Activated naive CD8-positive, alpha-beta T cell (primary cell): ENCODE data around the gene DDX41.

ENCODE experiments used
- H3K27ac Mint-ChIP-seq: one replicate; pipeline ENCODE4 v1.8.0; 2021; ENCODE audit warnings: mixed read lengths
- H3K27me3 Mint-ChIP-seq: one replicate; pipeline ENCODE4 v1.8.0; 2021; ENCODE audit warnings: mixed read lengths
- H3K36me3 Mint-ChIP-seq: one replicate; pipeline ENCODE4 v1.8.0; 2021; ENCODE audit warnings: mixed read lengths
- H3K4me1 Mint-ChIP-seq: one replicate; pipeline ENCODE4 v1.8.0; 2021; ENCODE audit warnings: low read depth, mixed read lengths
- H3K4me3 Mint-ChIP-seq: one replicate; pipeline ENCODE4 v1.8.0; 2021; ENCODE audit warnings: mild to moderate bottlenecking, mixed read lengths
- H3K9me3 Mint-ChIP-seq: one replicate; pipeline ENCODE4 v1.8.0; 2021; ENCODE audit warnings: low read depth, mixed read lengths

DDX41 gene

DNA sequence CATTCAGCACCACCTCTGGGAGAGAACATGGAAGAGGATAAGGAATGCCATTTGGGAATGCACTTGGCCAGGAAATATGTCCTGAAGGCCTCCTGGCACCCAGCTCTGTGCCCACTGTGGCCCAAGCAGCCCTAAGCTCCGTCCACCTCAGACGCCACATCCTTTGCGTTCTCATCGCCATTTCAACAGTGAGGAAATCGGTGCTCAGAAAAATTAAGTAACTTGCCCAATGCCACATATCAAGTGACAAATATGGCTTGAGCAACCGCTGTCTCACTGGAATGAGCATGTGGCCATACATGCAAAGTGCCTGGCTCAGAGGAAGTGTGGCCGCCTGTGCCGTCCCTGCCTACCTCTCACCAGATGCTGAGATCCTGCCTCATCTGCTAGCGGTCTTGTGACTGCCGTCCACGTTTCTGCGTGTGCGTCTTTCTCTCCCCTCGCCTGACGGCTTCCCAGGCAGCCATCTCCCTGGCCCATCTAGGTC is 6.2 kb downstream of the DDX41 start:
- H3K4me3 Mint-ChIP-seq, result no peak overlapping the region
- H3K36me3 Mint-ChIP-seq, result peaks cover 10% of the 10 kb centered on the region
- H3K27me3 Mint-ChIP-seq, result no peaks in the 10 kb centered on the region
- no peak overlapping the region for H3K27ac Mint-ChIP-seq
- peaks cover 13% of the 10 kb centered on the region for H3K4me1 Mint-ChIP-seq
- H3K9me3 Mint-ChIP-seq, result no peaks in the 10 kb centered on the region

- Mint-ChIP-seq H3K9me3 (no peaks in the 10 kb centered on the region), H3K27me3 (no peaks in the 10 kb centered on the region), H3K27ac (no peak overlapping the region), H3K36me3 (peaks cover 6% of the 10 kb centered on the region), H3K4me3 (no peak overlapping the region), H3K4me1 (peaks cover 8% of the 10 kb centered on the region)
These were observed 6.7 kb downstream of the DDX41 start for GRCh38 chr5:177509991-177510566.

GRCh38 chr5:177509381-177509951 is 7.3 kb downstream of the DDX41 start, which contains the start of gene DOK3:
Gene DOK3 (minus strand): TSS chr5:177509826. CDS start chr5:177509540, 286 bp downstream.
- Mint-ChIP-seq H3K9me3 (no peaks in the 10 kb centered on the region), H3K4me3 (no peak within 1 kb of the TSS), H3K4me1 (peaks cover 7% of the 10 kb centered on the region), H3K27me3 (no peaks in the 10 kb centered on the region), H3K36me3 (peaks cover 6% of the 10 kb centered on the region), H3K27ac (no peak within 1 kb of the TSS)

DNA sequence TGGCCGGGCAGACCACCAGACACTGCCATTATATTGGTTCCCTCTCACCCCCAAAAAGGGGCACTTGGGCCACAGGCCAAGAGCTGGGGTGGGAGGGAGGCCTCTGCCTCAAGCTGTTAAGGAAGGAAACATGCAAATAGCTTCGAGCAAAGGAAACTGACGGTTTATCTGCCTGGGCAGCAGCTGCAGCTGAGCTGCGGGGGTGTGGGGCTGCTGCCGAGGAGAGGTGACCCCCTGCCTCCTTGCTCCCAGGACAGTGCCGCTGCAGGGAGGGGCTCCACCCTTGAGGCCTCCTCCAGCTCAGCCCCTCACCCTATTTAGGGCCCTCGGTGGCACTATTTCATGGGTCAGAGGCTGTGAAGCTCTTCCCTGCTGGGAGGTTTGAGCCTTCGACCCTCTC is 7.9 kb downstream of the DDX41 start:
- no peak overlapping the region for H3K4me3 Mint-ChIP-seq
- peaks cover 4% of the 10 kb centered on the region for H3K36me3 Mint-ChIP-seq
- no peaks in the 10 kb centered on the region for H3K9me3 Mint-ChIP-seq
- H3K4me1 Mint-ChIP-seq, result peaks cover 7% of the 10 kb centered on the region
- H3K27me3 Mint-ChIP-seq, result no peaks in the 10 kb centered on the region
- H3K27ac Mint-ChIP-seq, result no peak overlapping the region

GRCh38 chr5:177508221-177508611 is 8.5 kb downstream of the DDX41 start:
- no peaks in the 10 kb centered on the region for H3K9me3 Mint-ChIP-seq
- H3K4me1 Mint-ChIP-seq, result peaks cover 7% of the 10 kb centered on the region
- H3K4me3 Mint-ChIP-seq, result no peak overlapping the region
- H3K27me3 Mint-ChIP-seq, result no peaks in the 10 kb centered on the region
- H3K36me3 Mint-ChIP-seq, result peaks cover 3% of the 10 kb centered on the region
- H3K27ac Mint-ChIP-seq, result no peak overlapping the region

- H3K9me3 Mint-ChIP-seq, result no peaks in the 10 kb centered on the region
- no peaks in the 10 kb centered on the region for H3K27me3 Mint-ChIP-seq
- peaks cover 3% of the 10 kb centered on the region for H3K36me3 Mint-ChIP-seq
- no peak overlapping the region for H3K4me3 Mint-ChIP-seq
- peaks cover 7% of the 10 kb centered on the region for H3K4me1 Mint-ChIP-seq
- no peak overlapping the region for H3K27ac Mint-ChIP-seq
These were observed 9.1 kb downstream of the DDX41 start for GRCh38 chr5:177507596-177508220.

DNA sequence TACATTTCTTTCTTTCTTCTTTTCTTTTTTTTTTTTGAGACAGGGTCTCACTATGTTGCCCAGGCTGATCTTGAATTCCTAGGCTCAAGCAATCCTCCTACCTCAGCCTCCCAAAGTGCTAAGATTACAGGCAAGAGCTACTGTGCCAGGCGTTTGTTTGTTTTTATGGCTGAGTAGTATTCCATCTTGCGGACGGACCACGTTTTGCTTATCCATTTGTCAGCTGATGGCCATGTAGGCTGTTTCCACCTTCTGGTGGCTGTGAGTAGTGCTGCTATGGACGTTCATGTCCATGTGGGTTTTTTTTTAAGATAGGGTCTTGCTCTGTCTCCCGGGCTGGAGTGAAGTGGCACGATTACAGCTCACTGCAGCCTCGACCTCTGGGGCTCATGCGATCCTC is 9.6 kb downstream of the DDX41 start:
- H3K4me3 Mint-ChIP-seq, result no peak overlapping the region
- H3K36me3 Mint-ChIP-seq, result peaks cover 3% of the 10 kb centered on the region
- H3K4me1 Mint-ChIP-seq, result peaks cover 7% of the 10 kb centered on the region
- H3K27me3 Mint-ChIP-seq, result no peaks in the 10 kb centered on the region
- H3K9me3 Mint-ChIP-seq, result no peaks in the 10 kb centered on the region
- no peak overlapping the region for H3K27ac Mint-ChIP-seq

DNA sequence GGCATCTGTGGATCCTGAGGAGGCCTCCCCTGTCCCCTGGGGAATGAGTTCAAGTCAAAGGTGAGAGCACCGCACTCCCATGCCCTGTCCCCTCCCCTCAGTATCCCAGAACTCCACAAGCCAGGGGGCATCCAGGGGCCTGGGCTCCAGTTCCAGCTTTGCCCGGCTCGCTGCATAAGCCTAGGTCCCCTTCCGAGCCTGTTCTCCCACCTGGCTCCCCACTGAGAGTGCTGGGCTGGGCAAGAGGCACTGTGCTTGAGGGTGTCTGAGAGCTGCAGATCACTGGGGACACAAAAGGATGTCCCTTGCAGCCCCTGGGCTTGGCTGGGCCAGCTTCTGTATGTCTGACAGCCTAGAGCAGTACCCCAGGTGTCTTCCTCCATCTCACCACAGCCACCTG is 11.7 kb downstream of the DDX41 start:
- no peaks in the 10 kb centered on the region for H3K27me3 Mint-ChIP-seq
- no peaks in the 10 kb centered on the region for H3K9me3 Mint-ChIP-seq
- peaks cover 6% of the 10 kb centered on the region for H3K4me1 Mint-ChIP-seq
- no peak overlapping the region for H3K27ac Mint-ChIP-seq
- H3K36me3 Mint-ChIP-seq, result no peaks in the 10 kb centered on the region
- no peak overlapping the region for H3K4me3 Mint-ChIP-seq

DNA sequence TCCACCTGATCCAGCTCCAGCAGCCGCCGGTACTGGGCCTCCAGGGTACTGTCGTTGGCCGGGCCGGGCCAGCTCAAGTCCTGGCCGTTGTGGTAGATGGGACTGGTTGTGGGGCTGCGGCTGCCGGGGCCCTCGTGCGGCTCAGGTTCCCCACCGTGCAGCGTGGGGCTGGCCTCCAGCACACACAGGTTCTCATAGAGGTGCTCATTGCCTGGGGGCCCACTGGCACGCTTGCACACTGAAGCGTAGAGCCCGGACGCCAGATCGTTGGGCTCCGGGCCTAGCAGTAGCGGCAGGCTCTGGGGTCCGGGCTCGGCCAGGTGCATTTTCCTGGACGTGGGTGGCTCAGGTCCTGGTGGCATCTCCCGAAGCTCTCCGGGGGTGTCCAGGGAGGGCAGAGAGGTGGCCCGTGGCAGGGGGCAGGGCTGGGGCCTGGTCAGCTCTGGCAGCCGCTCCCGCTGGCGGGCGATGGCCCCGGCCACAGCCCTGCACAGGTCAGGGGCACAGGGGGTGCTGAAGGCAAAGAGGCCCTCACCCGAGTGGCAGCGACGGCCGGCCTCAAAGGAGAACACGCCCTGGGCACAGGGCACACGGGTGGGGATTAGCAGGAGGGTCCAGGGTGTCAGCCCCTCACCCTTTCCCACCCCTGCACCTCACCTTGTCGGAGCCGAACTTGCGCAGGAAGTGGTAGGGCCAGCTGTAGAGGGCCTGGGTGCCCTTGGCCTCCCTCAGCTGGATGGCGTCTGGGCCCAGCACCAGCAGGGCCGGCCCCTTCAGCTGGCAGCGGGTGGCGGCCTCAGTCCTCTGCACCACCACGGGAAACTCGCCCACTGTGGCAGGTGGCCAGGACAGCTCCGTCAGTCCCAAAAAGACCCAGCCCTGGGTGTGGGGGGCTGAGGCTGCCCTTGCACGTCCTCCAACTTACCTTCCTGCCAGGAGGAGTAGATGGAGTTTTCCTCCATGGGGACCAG is 12.4 kb downstream of the DDX41 start:
- H3K27ac Mint-ChIP-seq, result no peak overlapping the region
- H3K9me3 Mint-ChIP-seq, result no peaks in the 10 kb centered on the region
- no peak overlapping the region for H3K4me3 Mint-ChIP-seq
- peaks cover 4% of the 10 kb centered on the region for H3K4me1 Mint-ChIP-seq
- H3K36me3 Mint-ChIP-seq, result no peaks in the 10 kb centered on the region
- no peaks in the 10 kb centered on the region for H3K27me3 Mint-ChIP-seq

GRCh38 chr5:177503351-177504085 is 13.2 kb downstream of the DDX41 start:
- Mint-ChIP-seq H3K27ac (no peak overlapping the region), H3K4me3 (no peak overlapping the region), H3K9me3 (no peaks in the 10 kb centered on the region), H3K36me3 (no peaks in the 10 kb centered on the region), H3K27me3 (no peaks in the 10 kb centered on the region), H3K4me1 (peaks cover 6% of the 10 kb centered on the region)

- Mint-ChIP-seq H3K36me3 (no peaks in the 10 kb centered on the region), H3K4me1 (peaks cover 9% of the 10 kb centered on the region), H3K27ac (no peak overlapping the region), H3K4me3 (no peak overlapping the region), H3K27me3 (no peaks in the 10 kb centered on the region), H3K9me3 (no peaks in the 10 kb centered on the region)
These were observed 13.9 kb downstream of the DDX41 start for GRCh38 chr5:177502886-177503285.

DNA sequence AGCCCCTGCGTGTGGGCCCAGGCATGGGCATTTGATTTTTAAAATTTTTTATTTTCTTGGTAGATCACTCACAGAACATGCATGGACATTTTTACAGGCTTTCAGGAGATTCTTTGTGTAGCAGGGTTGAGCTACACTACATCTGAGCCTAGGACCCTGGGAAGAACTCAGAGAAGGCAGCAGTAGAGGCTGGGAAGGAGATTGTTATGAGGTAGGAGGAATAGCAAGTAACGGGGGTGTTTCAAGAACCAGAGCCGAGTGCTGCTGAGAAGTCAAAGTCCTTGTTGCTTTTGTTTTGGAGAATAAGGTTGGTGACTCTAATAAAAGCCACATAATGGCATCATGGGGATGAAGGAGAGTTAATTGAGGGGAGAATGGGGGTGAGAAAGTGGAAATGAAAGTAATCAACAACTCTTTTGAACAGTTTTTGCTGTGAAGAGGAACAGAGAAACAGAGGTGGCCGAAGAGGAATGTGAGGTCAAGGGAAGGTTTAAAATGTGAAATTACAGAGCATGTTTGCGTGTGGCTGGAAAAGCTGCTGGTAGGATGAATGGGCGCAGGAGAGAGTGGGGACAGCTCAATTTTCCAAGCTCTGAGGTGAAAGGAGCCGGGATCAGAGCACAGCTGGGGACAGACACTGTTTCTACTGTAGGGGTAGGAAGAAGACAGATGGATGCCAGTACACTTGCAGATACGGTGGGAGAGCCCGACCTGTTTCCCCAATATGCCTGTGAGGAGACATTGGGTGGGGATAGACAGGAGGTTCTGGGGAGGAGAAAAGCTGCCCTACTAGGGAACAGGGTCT is 14.7 kb downstream of the DDX41 start:
- H3K27ac Mint-ChIP-seq, result no peak overlapping the region
- no peak overlapping the region for H3K4me3 Mint-ChIP-seq
- no peaks in the 10 kb centered on the region for H3K36me3 Mint-ChIP-seq

GRCh38 chr5:177500685-177501522 is 15.9 kb downstream of the DDX41 start:
- no peaks in the 10 kb centered on the region for H3K27me3 Mint-ChIP-seq
- H3K9me3 Mint-ChIP-seq, result no peaks in the 10 kb centered on the region
- H3K27ac Mint-ChIP-seq, result no peak overlapping the region
- H3K36me3 Mint-ChIP-seq, result no peaks in the 10 kb centered on the region
- H3K4me1 Mint-ChIP-seq, result peaks cover 14% of the 10 kb centered on the region
- no peak overlapping the region for H3K4me3 Mint-ChIP-seq

More for the DNA sequence above, 14.7 kb downstream of the DDX41 start:
- peaks cover 12% of the 10 kb centered on the region for H3K4me1 Mint-ChIP-seq
- no peaks in the 10 kb centered on the region for H3K27me3 Mint-ChIP-seq
- no peaks in the 10 kb centered on the region for H3K9me3 Mint-ChIP-seq
